ENCODE data around the gene LGI2.
"Not testable (repeated sequence)": the region's sequence is repeated elsewhere in the genome, so short reads cannot be mapped to it uniquely, and the experiment has no call there.

Gene LGI2

GRCh38 chr4:25030277-25031076 lies at the start of gene LGI2:
Gene LGI2 (minus strand): TSS chr4:25030946. CDS start chr4:25030693, 253 bp downstream.
- no peak for DNase-seq

GRCh38 chr4:25078523-25078922 lies 47.8 kb upstream of the LGI2 start:
- no peak for DNase-seq

GRCh38 chr4:25076625-25077398 lies 46.1 kb upstream of the LGI2 start:
- no peak for DNase-seq

- no peak for DNase-seq
Measured at GRCh38 chr4:25075851-25076250, 45.1 kb upstream of the LGI2 start.

- no peak for DNase-seq
Measured at GRCh38 chr4:25075129-25075528, 44.4 kb upstream of the LGI2 start.

GRCh38 chr4:25070545-25070944 lies 39.8 kb upstream of the LGI2 start:
- no peak for DNase-seq

- DNase-seq, result no peak
Measured at GRCh38 chr4:25069014-25069413, 38.3 kb upstream of the LGI2 start.

GRCh38 chr4:25068386-25068785 lies 37.6 kb upstream of the LGI2 start:
- DNase-seq, result peak; percentile 80

GRCh38 chr4:25065932-25066590 lies 35.3 kb upstream of the LGI2 start:
- no peak for DNase-seq

GRCh38 chr4:25065431-25065858 lies 34.7 kb upstream of the LGI2 start:
- peak; percentile 35 for DNase-seq

- DNase-seq, result not testable (repeated sequence)
Measured at GRCh38 chr4:25064447-25064846, 33.7 kb upstream of the LGI2 start.

- no peak for DNase-seq
Measured at GRCh38 chr4:25063116-25063515, 32.4 kb upstream of the LGI2 start.

GRCh38 chr4:25062098-25062497 lies 31.4 kb upstream of the LGI2 start:
- no peak for DNase-seq

GRCh38 chr4:25061602-25062001 lies 30.9 kb upstream of the LGI2 start:
- DNase-seq, result no peak

GRCh38 chr4:25060963-25061340 lies 30.2 kb upstream of the LGI2 start:
- no peak for DNase-seq

GRCh38 chr4:25060241-25060962 lies 29.7 kb upstream of the LGI2 start:
- DNase-seq, result no peak

- DNase-seq, result no peak
Measured at GRCh38 chr4:25059791-25060190, 29.0 kb upstream of the LGI2 start.

- peak; percentile 31 for DNase-seq
Measured at GRCh38 chr4:25058796-25059195, 28.1 kb upstream of the LGI2 start.

GRCh38 chr4:25057299-25057698 lies 26.6 kb upstream of the LGI2 start:
- DNase-seq, result no peak

GRCh38 chr4:25052037-25052436 lies 21.3 kb upstream of the LGI2 start:
- not testable (repeated sequence) for DNase-seq

GRCh38 chr4:25051534-25051933 lies 20.8 kb upstream of the LGI2 start:
- no peak for DNase-seq

GRCh38 chr4:25050370-25051078 lies 19.8 kb upstream of the LGI2 start:
- no peak for DNase-seq

Data from NCI-H524 treated with DMSO at 0.1 percent for 48 hours (cell line).